Type B pancreatic cell (in vitro differentiated cells): ENCODE results near the gene ACKR1. TPM values are rescaled to one million over a fixed set of nuclear protein-coding genes. Genes with fewer than 3 reads are reported as not detected.

Source experiments
- DNase-seq: peaks from one replicate; pipeline ENCODE4 v3.0.0; 2021; ENCODE audit warnings: mixed read lengths; ENCODE audit not compliant: unreplicated experiment; ENCODE audit errors: extremely low spot score
- H3K27ac Mint-ChIP-seq: 2 replicates; pipeline ENCODE4 v1.8.0; 2021; ENCODE audit warnings: mild to moderate bottlenecking, mixed read lengths
- H3K27me3 Mint-ChIP-seq: 2 replicates; pipeline ENCODE4 v1.8.0; 2021; ENCODE audit warnings: mixed read lengths
- H3K36me3 Mint-ChIP-seq: 2 replicates; pipeline ENCODE4 v1.8.0; 2021; ENCODE audit warnings: mixed read lengths
- H3K4me1 Mint-ChIP-seq: one replicate; pipeline ENCODE4 v1.8.0; 2021; ENCODE audit warnings: mixed read lengths; ENCODE audit not compliant: unreplicated experiment
- H3K4me3 Mint-ChIP-seq: 2 replicates; pipeline ENCODE4 v1.8.0; 2021; ENCODE audit warnings: mild to moderate bottlenecking, mixed read lengths
- H3K9me3 Mint-ChIP-seq: 2 replicates; pipeline ENCODE4 v1.8.0; 2021; ENCODE audit warnings: mixed read lengths
- CTCF ChIP-seq: fragments of 200-600 bp; sonication (generic); conservative IDR thresholded peaks from 2 replicates; pipeline ENCODE4 v1.5.0; 2021; ENCODE audit warnings: antibody characterized with exemption, mild to moderate bottlenecking
- total RNA-seq: library from RNA; stranded (reverse); gene quantifications from 2 replicates; pipeline ENCODE4 v1.2.1, GENCODE V29; 2021; ENCODE audit warnings: low replicate concordance

ACKR1 gene
- total RNA-seq, 1 donor from 2014 or later: 0.63 TPM

- no peak overlapping the region for H3K27ac Mint-ChIP-seq
- DNase-seq: no peak
- H3K36me3 Mint-ChIP-seq: no peaks in the 10 kb centered on the region
- no peaks in the 10 kb centered on the region for H3K4me1 Mint-ChIP-seq
- no peak for TF ChIP-seq CTCF
- peaks cover 27% of the 10 kb centered on the region for H3K27me3 Mint-ChIP-seq
- H3K4me3 Mint-ChIP-seq: no peak overlapping the region
- peaks cover 6% of the 10 kb centered on the region for H3K9me3 Mint-ChIP-seq
Measured at GRCh38 chr1:159180516-159180915, 24.2 kb upstream of the ACKR1 start.

GRCh38 chr1:159181328-159182024 is 23.2 kb upstream of the ACKR1 start:
- no peaks in the 10 kb centered on the region for H3K4me1 Mint-ChIP-seq
- no peak for TF ChIP-seq CTCF
- no peak overlapping the region for H3K4me3 Mint-ChIP-seq
- peaks cover 6% of the 10 kb centered on the region for H3K9me3 Mint-ChIP-seq
- no peaks in the 10 kb centered on the region for H3K36me3 Mint-ChIP-seq
- no peak overlapping the region for H3K27ac Mint-ChIP-seq
- H3K27me3 Mint-ChIP-seq: peaks cover 35% of the 10 kb centered on the region
- no peak for DNase-seq

- TF ChIP-seq CTCF: no peak
- Mint-ChIP-seq H3K9me3 (no peaks in the 10 kb centered on the region), H3K27ac (no peak overlapping the region), H3K27me3 (peaks cover 57% of the 10 kb centered on the region), H3K36me3 (no peaks in the 10 kb centered on the region), H3K4me1 (peaks cover 10% of the 10 kb centered on the region), H3K4me3 (no peak overlapping the region)
- DNase-seq: no peak
Measured at GRCh38 chr1:159184201-159184600, 20.5 kb upstream of the ACKR1 start.

- Mint-ChIP-seq H3K27me3 (peaks cover 66% of the 10 kb centered on the region), H3K9me3 (no peaks in the 10 kb centered on the region), H3K36me3 (no peaks in the 10 kb centered on the region), H3K4me1 (peaks cover 10% of the 10 kb centered on the region), H3K27ac (no peak overlapping the region), H3K4me3 (no peak overlapping the region)
- no peak for DNase-seq
- TF ChIP-seq CTCF: no peak
Measured at GRCh38 chr1:159185121-159185520, 19.6 kb upstream of the ACKR1 start.

GRCh38 chr1:159187033-159187432 is 17.6 kb upstream of the ACKR1 start:
- H3K9me3 Mint-ChIP-seq: no peaks in the 10 kb centered on the region
- TF ChIP-seq CTCF: no peak
- H3K4me3 Mint-ChIP-seq: no peak overlapping the region
- H3K27ac Mint-ChIP-seq: no peak overlapping the region
- H3K36me3 Mint-ChIP-seq: no peaks in the 10 kb centered on the region
- peaks cover 67% of the 10 kb centered on the region for H3K27me3 Mint-ChIP-seq
- peaks cover 10% of the 10 kb centered on the region for H3K4me1 Mint-ChIP-seq
- no peak for DNase-seq
